ENCODE results near the gene SMIM13.

SMIM13 gene

DNA sequence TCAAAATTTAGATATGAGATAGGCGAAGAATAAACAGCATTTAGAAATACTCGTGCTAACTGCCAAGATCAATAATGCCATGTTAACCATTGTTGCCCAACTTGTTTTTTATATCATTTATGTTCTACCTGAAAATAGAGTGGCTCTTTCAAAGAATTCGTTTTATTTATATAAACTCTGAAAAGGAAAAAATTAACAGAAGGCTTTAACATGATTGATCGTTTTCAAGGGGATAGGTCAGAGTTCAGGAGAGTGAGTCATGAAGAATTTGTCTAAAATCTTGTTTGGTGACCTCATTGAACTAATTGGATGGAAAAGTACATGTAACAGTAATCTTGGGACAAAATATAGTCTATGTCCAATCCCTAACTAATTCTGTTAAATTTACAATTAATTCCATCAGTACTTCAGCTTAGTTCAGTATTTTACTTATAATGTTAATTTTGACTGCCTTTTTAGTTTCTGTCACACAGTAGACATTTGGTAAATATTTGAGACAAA is 38.5 kb upstream of the SMIM13 start:
- peak; percentile 69 for DNase-seq (ENCODE audit: low read depth)
- H3K4me3 ChIP-seq (ENCODE audit: low read depth, low read length) = no peak overlapping the region
- TF ChIP-seq, protein P1, sequence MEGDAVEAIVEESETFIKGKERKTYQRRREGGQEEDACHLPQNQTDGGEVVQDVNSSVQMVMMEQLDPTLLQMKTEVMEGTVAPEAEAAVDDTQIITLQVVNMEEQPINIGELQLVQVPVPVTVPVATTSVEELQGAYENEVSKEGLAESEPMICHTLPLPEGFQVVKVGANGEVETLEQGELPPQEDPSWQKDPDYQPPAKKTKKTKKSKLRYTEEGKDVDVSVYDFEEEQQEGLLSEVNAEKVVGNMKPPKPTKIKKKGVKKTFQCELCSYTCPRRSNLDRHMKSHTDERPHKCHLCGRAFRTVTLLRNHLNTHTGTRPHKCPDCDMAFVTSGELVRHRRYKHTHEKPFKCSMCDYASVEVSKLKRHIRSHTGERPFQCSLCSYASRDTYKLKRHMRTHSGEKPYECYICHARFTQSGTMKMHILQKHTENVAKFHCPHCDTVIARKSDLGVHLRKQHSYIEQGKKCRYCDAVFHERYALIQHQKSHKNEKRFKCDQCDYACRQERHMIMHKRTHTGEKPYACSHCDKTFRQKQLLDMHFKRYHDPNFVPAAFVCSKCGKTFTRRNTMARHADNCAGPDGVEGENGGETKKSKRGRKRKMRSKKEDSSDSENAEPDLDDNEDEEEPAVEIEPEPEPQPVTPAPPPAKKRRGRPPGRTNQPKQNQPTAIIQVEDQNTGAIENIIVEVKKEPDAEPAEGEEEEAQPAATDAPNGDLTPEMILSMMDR (IDR thresholded peaks at IDR 0.05; ENCODE audit: control insufficient read depth, extremely low read depth, insufficient read depth) = no peak

DNA sequence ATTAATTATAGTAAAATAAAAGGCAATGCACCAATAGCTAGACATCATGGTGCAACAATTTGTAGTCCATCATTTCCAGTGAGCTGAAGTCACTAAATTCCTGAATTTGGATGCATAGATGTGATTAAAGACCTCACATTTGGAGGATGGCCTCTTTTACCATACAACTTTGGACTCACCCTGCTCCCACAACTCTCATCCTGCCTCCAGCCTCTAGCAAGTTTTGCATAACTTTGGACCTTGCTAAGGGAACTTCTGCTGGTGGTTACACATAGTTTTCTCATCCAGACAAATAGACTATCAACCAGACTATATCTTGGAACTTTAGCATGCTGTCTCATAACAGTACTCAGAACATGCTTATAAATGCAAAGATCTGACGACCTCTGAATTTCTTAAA is 36.8 kb upstream of the SMIM13 start:
- no peak for DNase-seq (ENCODE audit: low read depth)
- H3K4me3 ChIP-seq (ENCODE audit: low read depth, low read length) = no peak overlapping the region
- TF ChIP-seq, protein P1 (IDR thresholded peaks at IDR 0.05; ENCODE audit: control insufficient read depth, extremely low read depth, insufficient read depth) = no peak

DNA sequence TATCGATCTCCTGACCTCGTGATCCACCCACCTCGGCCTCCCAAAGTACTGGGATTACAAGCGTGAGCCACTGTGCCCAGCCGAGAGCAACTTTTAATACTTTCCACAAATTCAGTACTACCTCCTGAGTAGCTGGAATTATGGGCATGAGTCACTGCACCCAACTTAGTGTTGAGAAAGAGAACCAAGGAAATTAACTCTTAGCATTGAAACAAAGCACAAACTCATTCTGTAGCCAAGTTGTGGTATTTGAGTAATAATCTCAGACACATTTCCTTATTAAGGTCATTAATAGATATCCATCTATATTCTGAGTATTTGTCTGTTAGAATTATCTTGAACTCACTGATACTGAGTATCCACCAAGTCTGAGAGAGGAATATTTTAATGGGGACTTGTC is 35.2 kb upstream of the SMIM13 start:
- no peak for DNase-seq (ENCODE audit: low read depth)
- TF ChIP-seq, protein P1 (IDR thresholded peaks at IDR 0.05; ENCODE audit: control insufficient read depth, extremely low read depth, insufficient read depth) = no peak
- H3K4me3 ChIP-seq (ENCODE audit: low read depth, low read length) = no peak overlapping the region

DNA sequence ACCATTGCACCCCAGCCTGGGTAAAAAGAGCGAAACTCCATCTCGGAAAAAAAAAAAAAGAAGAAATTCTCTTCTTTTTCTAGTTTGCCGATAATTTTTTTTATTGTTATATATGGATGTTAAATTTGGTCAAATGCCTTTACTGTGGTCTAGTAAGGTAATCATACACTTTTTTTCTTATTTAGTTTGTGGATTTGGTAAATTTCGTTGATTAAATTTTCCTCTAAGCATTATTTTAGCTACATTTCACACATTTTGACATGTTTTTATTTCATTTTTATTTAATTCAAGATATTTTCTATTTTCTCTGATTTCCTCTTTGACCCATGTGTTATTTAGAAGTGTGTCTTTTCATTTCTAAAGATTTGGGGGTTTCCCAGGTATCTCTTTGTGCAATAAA is 31.6 kb upstream of the SMIM13 start:
- TF ChIP-seq, protein P1 (IDR thresholded peaks at IDR 0.05; ENCODE audit: control insufficient read depth, extremely low read depth, insufficient read depth) = no peak
- H3K4me3 ChIP-seq (ENCODE audit: low read depth, low read length) = no peak overlapping the region
- DNase-seq (ENCODE audit: low read depth) = no peak

DNA sequence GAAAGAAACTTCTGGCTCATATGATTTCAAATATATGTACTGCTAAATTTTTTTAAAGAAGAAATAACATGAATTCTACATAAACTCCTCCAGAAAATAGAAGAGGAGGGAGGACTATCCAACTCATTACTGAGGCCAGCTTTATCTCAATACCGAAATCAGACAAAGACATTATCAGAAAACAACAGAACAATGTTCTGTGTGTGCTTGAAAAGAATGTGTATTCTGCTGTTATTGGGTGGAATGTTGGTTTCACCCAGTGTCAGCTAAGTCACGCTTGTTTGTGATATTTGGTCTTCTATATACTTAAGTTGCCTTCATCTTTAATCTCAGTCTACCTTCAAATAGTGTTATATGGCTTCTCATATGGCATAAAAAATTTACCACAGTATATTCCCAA is 30.9 kb upstream of the SMIM13 start:
- no peak for DNase-seq (ENCODE audit: low read depth)
- no peak overlapping the region for H3K4me3 ChIP-seq (ENCODE audit: low read depth, low read length)
- TF ChIP-seq, protein P1 (IDR thresholded peaks at IDR 0.05; ENCODE audit: control insufficient read depth, extremely low read depth, insufficient read depth) = no peak

DNA sequence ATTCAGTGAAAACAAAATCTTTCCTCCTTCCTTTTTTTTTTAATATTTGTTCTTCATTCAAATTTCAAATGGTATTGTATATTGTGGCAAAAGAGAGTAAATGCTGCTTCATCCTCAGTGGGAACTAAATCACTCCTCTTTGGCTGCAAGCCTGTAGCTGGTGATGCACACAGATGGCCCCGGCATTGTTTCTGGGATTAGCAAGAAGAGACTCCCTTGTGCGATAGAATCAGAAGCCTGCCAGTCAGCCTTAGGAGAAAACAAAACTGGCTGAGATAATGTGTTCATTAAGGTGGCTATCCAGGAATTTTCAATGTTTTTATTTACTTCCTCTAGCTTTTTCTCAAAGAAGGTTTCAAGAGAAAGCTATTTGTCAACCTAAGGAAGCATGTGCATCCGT is 28.8 kb upstream of the SMIM13 start:
- TF ChIP-seq, protein P1 (IDR thresholded peaks at IDR 0.05; ENCODE audit: control insufficient read depth, extremely low read depth, insufficient read depth) = no peak
- DNase-seq (ENCODE audit: low read depth) = no peak
- no peak overlapping the region for H3K4me3 ChIP-seq (ENCODE audit: low read depth, low read length)

DNA sequence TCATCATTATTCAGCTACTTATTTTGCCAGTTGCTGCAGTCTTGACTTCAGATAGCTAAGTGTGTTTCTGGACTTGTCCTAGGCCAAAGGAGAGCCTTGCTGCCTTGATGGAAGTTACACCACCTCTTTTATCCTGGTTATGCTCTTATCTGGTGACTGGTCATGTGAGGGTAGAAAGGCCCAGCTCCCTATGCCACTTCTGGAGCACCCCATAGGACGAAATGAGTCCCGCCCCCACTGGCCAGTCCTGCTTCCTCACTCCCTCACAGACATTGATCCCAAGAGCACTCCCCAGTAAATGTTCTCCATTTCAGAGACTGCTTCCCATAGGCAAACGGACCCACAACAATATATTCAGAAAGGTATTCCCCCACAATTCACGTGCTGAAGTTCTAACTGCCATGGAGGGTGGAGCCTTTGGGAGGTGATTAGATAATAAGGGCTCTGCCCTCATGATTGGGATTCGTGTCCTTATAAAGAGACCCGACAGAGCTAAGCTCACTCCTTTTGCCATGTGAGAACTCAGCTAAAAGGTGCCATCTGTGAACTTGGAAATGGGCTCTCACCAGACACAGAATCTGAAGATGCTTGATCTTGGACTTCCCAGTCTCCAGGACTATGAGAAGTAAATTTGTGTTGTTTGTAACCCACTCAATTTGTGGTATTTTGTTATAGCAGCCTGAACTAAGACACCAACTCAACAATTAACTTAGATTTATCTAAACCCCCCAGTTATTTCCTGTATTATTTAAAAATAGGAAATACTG is 28.0 kb upstream of the SMIM13 start:
- DNase-seq (ENCODE audit: low read depth) = no peak
- TF ChIP-seq, protein P1 (IDR thresholded peaks at IDR 0.05; ENCODE audit: control insufficient read depth, extremely low read depth, insufficient read depth) = no peak
- no peak overlapping the region for H3K4me3 ChIP-seq (ENCODE audit: low read depth, low read length)
